ENCODE measurements around the gene FLRT3.

The FLRT3 gene

GRCh38 chr20:14383335-14383734 lies 45.9 kb upstream of the FLRT3 start:
- no peak overlapping the region for H3K27ac ChIP-seq (replicated peaks)
- no peak overlapping the region for H3K4me3 ChIP-seq (replicated peaks; ENCODE audit: insufficient read depth, low read length)
- H3K27me3 ChIP-seq (ENCODE audit: insufficient read depth, poor library complexity, severe bottlenecking), result no peaks in the 10 kb centered on the region
- no peak for DNase-seq (ENCODE audit: low read depth in 1 of 2, low spot score in 1 of 2)
- TF ChIP-seq POLR2AphosphoS5 (IDR thresholded peaks at IDR 0.05; ENCODE audit: low read depth) (no peak), SPI1 (IDR thresholded peaks at IDR 0.05; ENCODE audit: borderline replicate concordance, low read depth) (no peak), GABPA (IDR thresholded peaks at IDR 0.05; ENCODE audit: low read depth) (no peak), REST (IDR thresholded peaks at IDR 0.05; ENCODE audit: insufficient replicate concordance, low read depth) (no peak), CTCF (IDR thresholded peaks at IDR 0.05; ENCODE audit: insufficient read depth, low read length) (no peak)

- Histone ChIP-seq H3K27me3 (ENCODE audit: insufficient read depth, poor library complexity, severe bottlenecking) (no peaks in the 10 kb centered on the region), H3K4me3 (replicated peaks; ENCODE audit: insufficient read depth, low read length) (no peak overlapping the region), H3K27ac (replicated peaks) (no peak overlapping the region)
- DNase-seq (ENCODE audit: low read depth in 1 of 2, low spot score in 1 of 2), result no peak
- TF ChIP-seq POLR2AphosphoS5 (IDR thresholded peaks at IDR 0.05; ENCODE audit: low read depth) (no peak), CTCF (IDR thresholded peaks at IDR 0.05; ENCODE audit: insufficient read depth, low read length) (no peak)
These were observed 40.9 kb upstream of the FLRT3 start for GRCh38 chr20:14378326-14378725.

GRCh38 chr20:14375416-14375985 lies 38.1 kb upstream of the FLRT3 start:
- H3K4me3 ChIP-seq (replicated peaks; ENCODE audit: insufficient read depth, low read length), result no peak overlapping the region
- TF ChIP-seq SPI1 (IDR thresholded peaks at IDR 0.05; ENCODE audit: borderline replicate concordance, low read depth) (no peak), GABPA (IDR thresholded peaks at IDR 0.05; ENCODE audit: low read depth) (no peak), REST (IDR thresholded peaks at IDR 0.05; ENCODE audit: insufficient replicate concordance, low read depth) (no peak), CTCF (IDR thresholded peaks at IDR 0.05; ENCODE audit: insufficient read depth, low read length) (no peak), POLR2AphosphoS5 (IDR thresholded peaks at IDR 0.05; ENCODE audit: low read depth) (no peak)
- no peak for DNase-seq (ENCODE audit: low read depth in 1 of 2, low spot score in 1 of 2)
- no peak overlapping the region for H3K27ac ChIP-seq (replicated peaks)
- no peaks in the 10 kb centered on the region for H3K27me3 ChIP-seq (ENCODE audit: insufficient read depth, poor library complexity, severe bottlenecking)

- no peak overlapping the region for H3K27ac ChIP-seq (replicated peaks)
- TF ChIP-seq CTCF (IDR thresholded peaks at IDR 0.05; ENCODE audit: insufficient read depth, low read length), result no peak
- no peak for TF ChIP-seq REST (IDR thresholded peaks at IDR 0.05; ENCODE audit: insufficient replicate concordance, low read depth)
- no peak for TF ChIP-seq SPI1 (IDR thresholded peaks at IDR 0.05; ENCODE audit: borderline replicate concordance, low read depth)
- no peak for TF ChIP-seq POLR2AphosphoS5 (IDR thresholded peaks at IDR 0.05; ENCODE audit: low read depth)
- no peak for TF ChIP-seq GABPA (IDR thresholded peaks at IDR 0.05; ENCODE audit: low read depth)
- DNase-seq (ENCODE audit: low read depth in 1 of 2, low spot score in 1 of 2), result no peak
- no peaks in the 10 kb centered on the region for H3K27me3 ChIP-seq (ENCODE audit: insufficient read depth, poor library complexity, severe bottlenecking)
- no peak overlapping the region for H3K4me3 ChIP-seq (replicated peaks; ENCODE audit: insufficient read depth, low read length)
These were observed 36.8 kb upstream of the FLRT3 start for GRCh38 chr20:14374196-14374595.

All from HL-60 (cell line).